GM18502 (cell line): ENCODE measurements around the gene ZNF496.
"Not testable (repeated sequence)": the region's sequence is repeated elsewhere in the genome, so short reads cannot be mapped to it uniquely, and the experiment has no call there.

Experiments used
- ATAC-seq: cut with Tn5 transposase; IDR thresholded peaks from one replicate; pipeline ENCODE4 v1.9.1; 2021; ENCODE audit warnings: mild to moderate bottlenecking; ENCODE audit not compliant: unreplicated experiment, poor library complexity

Gene ZNF496

GRCh38 chr1:247296599-247297180 is 35.0 kb downstream of the ZNF496 start:
- no peak for ATAC-seq

GRCh38 chr1:247295746-247296145 is 35.9 kb downstream of the ZNF496 start:
- ATAC-seq: no peak

GRCh38 chr1:247295274-247295684 is 36.4 kb downstream of the ZNF496 start:
- ATAC-seq: no peak

GRCh38 chr1:247294282-247294681 is 37.4 kb downstream of the ZNF496 start:
- ATAC-seq: no peak

GRCh38 chr1:247293047-247293446 is 38.6 kb downstream of the ZNF496 start:
- ATAC-seq: no peak

GRCh38 chr1:247291833-247292561 is 39.7 kb downstream of the ZNF496 start:
- no peak for ATAC-seq

- ATAC-seq: no peak
Observed at GRCh38 chr1:247291161-247291560, 40.5 kb downstream of the ZNF496 start.

- no peak for ATAC-seq
Observed at GRCh38 chr1:247290576-247290975, 41.1 kb downstream of the ZNF496 start.

GRCh38 chr1:247289274-247289892 is 42.3 kb downstream of the ZNF496 start:
- not testable (repeated sequence) for ATAC-seq

- ATAC-seq: no peak
Observed at GRCh38 chr1:247288341-247288740, 43.3 kb downstream of the ZNF496 start.

GRCh38 chr1:247287460-247287859 is 44.2 kb downstream of the ZNF496 start:
- ATAC-seq: no peak

GRCh38 chr1:247286134-247286670 is 45.5 kb downstream of the ZNF496 start:
- no peak for ATAC-seq

- ATAC-seq: no peak
Observed at GRCh38 chr1:247281001-247281574, 50.6 kb downstream of the ZNF496 start.

- ATAC-seq: no peak
Observed at GRCh38 chr1:247277191-247277590, 54.5 kb downstream of the ZNF496 start.

GRCh38 chr1:247274605-247275256 is 56.9 kb downstream of the ZNF496 start:
- ATAC-seq: no peak

- no peak for ATAC-seq
Observed at GRCh38 chr1:247273013-247273412, 58.7 kb downstream of the ZNF496 start.

GRCh38 chr1:247270003-247270402 is 61.7 kb downstream of the ZNF496 start:
- ATAC-seq: no peak

GRCh38 chr1:247269133-247269532 is 62.5 kb downstream of the ZNF496 start:
- ATAC-seq: no peak

- ATAC-seq: no peak
Observed at GRCh38 chr1:247268390-247269045, 63.1 kb downstream of the ZNF496 start.

GRCh38 chr1:247266053-247266452 is 65.6 kb downstream of the ZNF496 start:
- ATAC-seq: no peak
